ENCODE results near the gene TRIM69. TPM values are rescaled to one million over a fixed set of nuclear protein-coding genes. Genes with fewer than 3 reads are reported as not detected.
"Not testable (repeated sequence)": the region's sequence is repeated elsewhere in the genome, so short reads cannot be mapped to it uniquely, and the experiment has no call there.

Gene TRIM69
- total RNA-seq, 1 donor from 2014 or later: 19.6 TPM

- no peak for DNase-seq (ENCODE audit: low spot score in 2 of 2, unreplicated experiment in 2 of 2)
- Mint-ChIP-seq H3K27me3 (ENCODE audit: low read depth) (no peaks in the 10 kb centered on the region), H3K9me3 (no peaks in the 10 kb centered on the region), H3K36me3 (peaks cover 5% of the 10 kb centered on the region), H3K4me3 (no peak overlapping the region), H3K27ac (peak overlapping the region; percentile 75), H3K4me1 (peaks cover 4% of the 10 kb centered on the region)
- no peak for TF ChIP-seq CTCF (IDR thresholded peaks at IDR 0.05; ENCODE audit: unreplicated experiment)
These were observed 1.4 kb upstream of the TRIM69 start for GRCh38 chr15:44734839-44735481.

- no peak for DNase-seq (ENCODE audit: low spot score in 2 of 2, unreplicated experiment in 2 of 2)
- Mint-ChIP-seq H3K36me3 (peaks cover 5% of the 10 kb centered on the region), H3K27ac (peak overlapping the region; percentile 63), H3K9me3 (no peaks in the 10 kb centered on the region), H3K27me3 (ENCODE audit: low read depth) (no peaks in the 10 kb centered on the region), H3K4me1 (no peaks in the 10 kb centered on the region), H3K4me3 (no peak overlapping the region)
- TF ChIP-seq CTCF (IDR thresholded peaks at IDR 0.05; ENCODE audit: unreplicated experiment): no peak
These were observed 697 bp upstream of the TRIM69 start for GRCh38 chr15:44735482-44736180.

GRCh38 chr15:44738340-44738984 lies 2.1 kb downstream of the TRIM69 start:
- Mint-ChIP-seq H3K4me1 (no peaks in the 10 kb centered on the region), H3K27me3 (ENCODE audit: low read depth) (no peaks in the 10 kb centered on the region), H3K36me3 (peaks cover 2% of the 10 kb centered on the region), H3K4me3 (no peak overlapping the region), H3K27ac (no peak overlapping the region), H3K9me3 (no peaks in the 10 kb centered on the region)
- TF ChIP-seq CTCF (IDR thresholded peaks at IDR 0.05; ENCODE audit: unreplicated experiment): peak; percentile 49
- DNase-seq (ENCODE audit: low spot score in 2 of 2, unreplicated experiment in 2 of 2): no peak

- not testable (repeated sequence) for H3K9me3 Mint-ChIP-seq; H3K27ac Mint-ChIP-seq; H3K27me3 Mint-ChIP-seq (ENCODE audit: low read depth); H3K4me3 Mint-ChIP-seq; H3K4me1 Mint-ChIP-seq; H3K36me3 Mint-ChIP-seq; DNase-seq (ENCODE audit: low spot score in 2 of 2, unreplicated experiment in 2 of 2)
These were observed 3.0 kb downstream of the TRIM69 start for GRCh38 chr15:44739222-44739847.

- H3K9me3 Mint-ChIP-seq: peaks cover 13% of the 10 kb centered on the region
- not testable (repeated sequence) for H3K4me3 Mint-ChIP-seq; H3K4me1 Mint-ChIP-seq; H3K27ac Mint-ChIP-seq; H3K27me3 Mint-ChIP-seq (ENCODE audit: low read depth); DNase-seq (ENCODE audit: low spot score in 2 of 2, unreplicated experiment in 2 of 2); H3K36me3 Mint-ChIP-seq
These were observed 7.1 kb downstream of the TRIM69 start for GRCh38 chr15:44743454-44743853.

- Mint-ChIP-seq H3K9me3 (peaks cover 51% of the 10 kb centered on the region), H3K4me1 (no peaks in the 10 kb centered on the region), H3K4me3 (no peak overlapping the region), H3K36me3 (no peaks in the 10 kb centered on the region), H3K27ac (no peak overlapping the region), H3K27me3 (ENCODE audit: low read depth) (peaks cover 31% of the 10 kb centered on the region)
- DNase-seq (ENCODE audit: low spot score in 2 of 2, unreplicated experiment in 2 of 2): no peak
- TF ChIP-seq CTCF (IDR thresholded peaks at IDR 0.05; ENCODE audit: unreplicated experiment): no peak
These were observed 17.0 kb downstream of the TRIM69 start for GRCh38 chr15:44753345-44753744.

All from mesothelial cell of epicardium (in vitro differentiated cells).